Omental fat pad (tissue), 4 donors: Measurements from ENCODE around the gene LEMD1. TPM values are rescaled to one million over a fixed set of nuclear protein-coding genes. Genes with fewer than 3 reads are reported as not detected.
"Not testable (repeated sequence)": the region's sequence is repeated elsewhere in the genome, so short reads cannot be mapped to it uniquely, and the experiment has no call there.

Experiments
- ATAC-seq: fragments of 150-250 bp; one replicate; pipeline ENCODE4 v1.9.1; 2016; ENCODE audit warnings: mild to moderate bottlenecking, moderate library complexity; ENCODE audit not compliant: low FRiP score
- DNase-seq: peaks from one replicate; pipeline ENCODE4 v3.0.0-alpha.2; 2019; ENCODE audit warnings: low spot score
- total RNA-seq, 4 donors: library from RNA; depleted of rRNA; stranded (reverse); fragments of >200 nt; gene quantifications; one replicate each; pipeline ENCODE4 v1.1.0, GENCODE V29; 2016
- TF ChIP-seq, protein P1 (sequence below), 3 donors: fragments of 450-650 bp; IDR thresholded peaks; one replicate each; pipeline ENCODE4 v1.5.1; 2016 to 2017; ENCODE audit warnings: antibody characterized with exemption in 3 of 3, mild to moderate bottlenecking in 3 of 3, moderate library complexity in 2 of 3

LEMD1 gene
- total RNA-seq, 4 donors from 2014 or later = 1.7 TPM; not detected in 3

DNA sequence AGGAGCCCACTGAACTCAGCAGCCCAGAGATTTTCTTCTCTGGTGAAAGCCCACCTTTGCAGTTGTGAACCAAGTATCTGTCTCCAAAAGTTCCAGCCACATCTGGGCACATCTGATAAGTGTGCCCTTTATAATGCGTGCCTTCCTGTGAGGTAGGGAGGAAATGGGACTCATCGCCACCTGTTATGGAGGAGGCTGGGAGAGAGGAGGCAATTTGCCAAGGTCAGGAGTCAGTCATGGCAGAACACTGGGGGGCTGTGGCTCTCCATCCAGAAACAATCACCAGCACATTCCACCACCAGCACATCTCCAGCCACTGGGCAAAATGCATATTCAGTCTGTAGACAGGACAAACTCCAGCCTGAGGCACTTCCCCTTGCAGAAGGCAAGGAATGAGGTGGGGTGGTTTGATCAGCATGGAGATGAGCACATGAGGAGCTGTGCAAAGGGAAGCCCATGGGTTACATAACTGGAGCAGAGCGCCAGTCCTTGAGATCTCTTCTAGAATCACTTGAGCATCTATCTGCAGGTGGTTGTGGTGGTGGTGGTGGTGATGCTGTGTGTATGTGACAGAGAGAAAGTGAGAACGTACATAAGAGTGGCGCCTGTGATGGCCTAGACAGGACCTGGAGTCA, 15.0 kb upstream of the LEMD1 start:
- ATAC-seq (no peak), DNase-seq (no peak)

DNA sequence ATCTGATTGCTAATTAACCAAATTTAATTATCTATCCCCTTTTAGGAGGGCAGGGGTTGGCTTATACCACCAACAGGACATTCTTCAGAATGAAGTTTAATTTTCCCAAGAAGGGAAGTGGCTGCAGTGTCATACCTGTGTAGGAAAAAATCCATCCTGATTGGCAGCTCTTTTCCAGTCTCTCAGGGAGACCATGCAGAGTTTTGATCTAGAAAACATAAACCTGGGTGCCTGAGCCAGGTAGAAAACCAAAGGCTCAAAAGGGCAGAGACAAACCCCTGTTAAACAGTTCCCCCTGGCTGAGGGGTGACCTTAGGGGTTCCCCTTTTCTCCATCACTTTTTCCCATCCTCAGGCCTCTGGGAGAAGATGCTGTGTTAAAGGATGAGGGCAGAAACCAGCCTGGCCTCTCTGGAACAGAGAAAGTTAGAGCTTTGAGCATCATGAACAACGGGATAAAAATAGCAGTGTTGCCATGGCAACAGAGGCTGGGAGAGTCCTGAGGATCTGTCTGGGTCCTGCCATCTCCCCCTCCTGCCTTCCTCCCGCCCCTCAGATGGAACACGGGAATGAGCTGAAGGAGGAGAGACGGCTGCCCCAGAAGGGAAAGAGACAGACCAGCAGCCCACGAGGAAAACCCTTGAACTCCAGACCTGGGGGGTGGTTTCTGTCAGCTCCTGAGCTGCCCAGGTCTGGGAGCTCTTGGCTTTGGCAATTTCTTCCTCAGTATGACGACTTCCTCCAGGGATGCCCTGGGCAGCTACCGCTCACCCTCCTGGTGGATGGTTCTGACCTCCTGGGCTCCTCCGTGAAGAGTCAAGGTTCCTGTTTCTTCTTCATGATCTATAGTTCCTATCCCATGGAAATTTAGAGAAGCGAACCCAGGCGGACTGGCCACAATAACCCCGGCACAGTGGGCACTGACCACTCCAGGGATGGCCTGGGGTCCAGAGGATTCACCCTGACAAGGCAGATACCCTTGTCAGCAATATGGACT, 14.0 kb upstream of the LEMD1 start:
- DNase-seq (no peak), ATAC-seq (no peak)
- TF ChIP-seq, protein P1, sequence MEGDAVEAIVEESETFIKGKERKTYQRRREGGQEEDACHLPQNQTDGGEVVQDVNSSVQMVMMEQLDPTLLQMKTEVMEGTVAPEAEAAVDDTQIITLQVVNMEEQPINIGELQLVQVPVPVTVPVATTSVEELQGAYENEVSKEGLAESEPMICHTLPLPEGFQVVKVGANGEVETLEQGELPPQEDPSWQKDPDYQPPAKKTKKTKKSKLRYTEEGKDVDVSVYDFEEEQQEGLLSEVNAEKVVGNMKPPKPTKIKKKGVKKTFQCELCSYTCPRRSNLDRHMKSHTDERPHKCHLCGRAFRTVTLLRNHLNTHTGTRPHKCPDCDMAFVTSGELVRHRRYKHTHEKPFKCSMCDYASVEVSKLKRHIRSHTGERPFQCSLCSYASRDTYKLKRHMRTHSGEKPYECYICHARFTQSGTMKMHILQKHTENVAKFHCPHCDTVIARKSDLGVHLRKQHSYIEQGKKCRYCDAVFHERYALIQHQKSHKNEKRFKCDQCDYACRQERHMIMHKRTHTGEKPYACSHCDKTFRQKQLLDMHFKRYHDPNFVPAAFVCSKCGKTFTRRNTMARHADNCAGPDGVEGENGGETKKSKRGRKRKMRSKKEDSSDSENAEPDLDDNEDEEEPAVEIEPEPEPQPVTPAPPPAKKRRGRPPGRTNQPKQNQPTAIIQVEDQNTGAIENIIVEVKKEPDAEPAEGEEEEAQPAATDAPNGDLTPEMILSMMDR (IDR thresholded peaks at IDR 0.05) = no peak

More for the DNA sequence above, 15.0 kb upstream of the LEMD1 start:
- TF ChIP-seq, protein P1 (IDR thresholded peaks at IDR 0.05) = no peak

DNA sequence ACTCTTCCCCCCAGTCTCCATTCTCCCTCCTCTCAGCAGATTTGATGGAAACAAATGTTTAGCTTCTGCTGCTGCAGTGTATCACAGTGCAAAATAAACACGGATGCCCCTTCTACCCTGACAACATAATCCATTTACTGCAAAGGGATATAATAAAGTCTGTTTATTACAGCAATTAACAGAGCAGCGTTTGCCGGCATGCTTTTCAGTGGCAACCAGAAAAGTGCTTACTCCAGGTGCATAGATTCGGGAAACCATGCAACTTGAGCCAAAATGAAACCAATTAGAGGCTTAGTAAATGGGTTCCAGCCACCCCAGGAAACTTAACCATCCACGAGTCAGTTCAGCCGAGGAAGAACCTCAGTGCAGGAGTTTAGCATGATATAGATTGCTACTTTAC, 12.9 kb upstream of the LEMD1 start:
- TF ChIP-seq, protein P1 (IDR thresholded peaks at IDR 0.05) = no peak
- no peak for DNase-seq
- no peak for ATAC-seq

DNA sequence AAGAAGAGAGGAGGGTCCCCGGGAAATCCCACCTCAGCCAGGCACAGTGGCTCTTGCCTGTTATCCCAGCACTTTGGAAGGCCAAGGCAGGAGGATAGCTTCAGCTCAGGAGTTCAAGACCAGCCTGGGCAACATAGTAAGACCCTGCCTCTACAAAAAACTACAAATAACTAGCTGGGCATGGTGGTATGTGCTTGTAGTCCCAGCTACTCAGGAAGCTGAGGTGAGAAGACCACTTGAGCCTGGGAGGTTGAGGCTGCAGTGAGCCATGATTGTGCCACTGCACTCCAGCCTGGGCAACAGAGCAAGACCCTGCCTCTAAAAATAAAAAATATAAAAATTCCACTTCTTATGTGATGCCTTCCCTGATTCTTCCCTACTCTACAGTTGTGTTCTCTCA, 10.8 kb upstream of the LEMD1 start:
- not testable (repeated sequence) for ATAC-seq

DNA sequence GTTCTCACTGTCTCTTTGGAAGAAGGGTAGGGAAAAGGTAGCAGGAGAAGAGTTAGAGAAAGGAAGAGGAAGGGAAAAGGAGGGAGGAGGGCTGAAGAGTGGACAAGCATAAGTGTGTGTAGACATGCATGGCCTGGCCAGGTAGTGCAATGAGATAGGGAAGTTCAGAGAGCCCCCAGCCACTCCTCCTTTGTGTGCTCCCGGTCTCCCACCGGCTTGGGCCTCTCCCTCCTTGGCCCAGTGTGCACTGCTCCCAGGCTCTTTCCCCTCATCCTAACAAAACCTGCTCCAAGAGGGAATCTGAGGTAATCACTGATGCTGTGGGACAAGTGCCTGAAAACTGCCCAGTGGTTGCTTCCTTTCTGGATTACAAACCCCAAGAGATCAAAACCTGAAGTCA, 10.3 kb upstream of the LEMD1 start:
- TF ChIP-seq, protein P1 (IDR thresholded peaks at IDR 0.05) = no peak
- ATAC-seq = no peak
- no peak for DNase-seq

More for the DNA sequence above, 10.8 kb upstream of the LEMD1 start:
- DNase-seq = not testable (repeated sequence)

DNA sequence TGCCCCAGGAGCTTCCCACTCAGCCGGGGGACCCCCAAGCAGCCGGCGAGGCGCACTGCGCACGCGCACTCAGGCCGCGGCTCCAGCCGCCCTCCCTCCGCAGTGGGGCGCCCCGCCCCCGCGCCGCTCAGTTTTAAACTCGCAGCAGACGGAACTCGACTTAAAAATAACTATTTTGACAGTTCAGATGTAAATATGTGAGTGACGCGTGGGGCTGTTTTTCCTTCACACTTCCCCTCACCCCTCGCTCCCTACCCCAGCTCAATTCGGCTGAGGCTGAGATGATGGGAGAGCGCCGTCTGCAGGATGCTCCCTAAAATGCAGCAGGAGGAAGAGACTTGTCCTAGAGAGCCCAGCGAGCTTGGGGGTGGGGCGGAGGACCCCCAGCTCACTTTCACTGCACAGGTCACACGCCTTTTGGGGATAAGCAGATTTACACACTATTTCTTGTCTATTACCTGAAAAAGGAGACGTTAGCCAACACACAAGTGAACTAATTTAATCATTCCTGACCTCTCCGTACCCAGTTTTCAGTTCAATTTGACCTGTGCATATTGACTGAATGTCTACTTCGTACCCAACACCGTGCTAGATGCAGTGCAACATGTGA, 8.9 kb upstream of the LEMD1 start:
- ATAC-seq (peak; percentile 63), DNase-seq (no peak)
- TF ChIP-seq, protein P1 (IDR thresholded peaks at IDR 0.05) = peak in 1 of 3 donors; percentile 56
